ENCODE results near the gene GPA33. TPM values are rescaled to one million over a fixed set of nuclear protein-coding genes. Genes with fewer than 3 reads are reported as not detected.
A peak's percentile ranks its signal among the peaks of the same experiment; 100 is the strongest.

GPA33 gene
- total and polyA plus RNA-seq, 8 donors = 0.11 to 0.55 (median 0.27) TPM; not detected in 2

GRCh38 chr1:167066333-167067122 is 23.6 kb downstream of the GPA33 start:
- peak; percentile 69 to 95 (median 77) for DNase-seq
- intact Hi-C loops (cut with DNase I) = loop anchor here in 1 of 2 donors (10.0 kb wide), 2 partner anchors 148 to 378 kb away; no protein-coding TSS in a partner anchor
- TF ChIP-seq CTCF (IDR thresholded peaks at IDR 0.05) = peak; percentile 94 to 99
- no peaks in the 10 kb centered on the region for H3K27me3 ChIP-seq
- H3K9me3 ChIP-seq = no peaks in the 10 kb centered on the region
- H3K4me3 ChIP-seq = peak overlapping the region in 1 of 2 donors; percentile 11
- peaks cover 3 to 7% of the 10 kb centered on the region in 2 donors for H3K4me1 ChIP-seq
- H3K36me3 ChIP-seq = no peaks in the 10 kb centered on the region
- ATAC-seq = peak; percentile 99
- H3K27ac ChIP-seq = no peak overlapping the region

- DNase-seq (no peak), ATAC-seq (no peak)
- no peaks in the 10 kb centered on the region for H3K36me3 ChIP-seq
- no peak overlapping the region for H3K4me3 ChIP-seq
- H3K4me1 ChIP-seq = peaks cover 3 to 7% of the 10 kb centered on the region in 2 donors
- intact Hi-C loops (cut with DNase I) = loop anchor here in 1 of 2 donors (10.0 kb wide), 2 partner anchors 149 to 379 kb away; no protein-coding TSS in a partner anchor
- H3K9me3 ChIP-seq = no peaks in the 10 kb centered on the region
- H3K27ac ChIP-seq = no peak overlapping the region
- no peaks in the 10 kb centered on the region for H3K27me3 ChIP-seq
- TF ChIP-seq CTCF (IDR thresholded peaks at IDR 0.05) = no peak
Measured at GRCh38 chr1:167065471-167065870, 24.7 kb downstream of the GPA33 start.

- Histone ChIP-seq H3K9me3 (no peaks in the 10 kb centered on the region), H3K27ac (no peak overlapping the region), H3K36me3 (no peaks in the 10 kb centered on the region), H3K4me3 (no peak overlapping the region), H3K27me3 (no peaks in the 10 kb centered on the region), H3K4me1 (peaks cover 3 to 7% of the 10 kb centered on the region in 2 donors)
- no peak for TF ChIP-seq CTCF (IDR thresholded peaks at IDR 0.05)
- ATAC-seq (no peak), DNase-seq (no peak)
- intact Hi-C loops (cut with DNase I) = loop anchor here in 1 of 2 donors (10.0 kb wide), 2 partner anchors 150 to 380 kb away; no protein-coding TSS in a partner anchor
Measured at GRCh38 chr1:167064621-167065020, 25.6 kb downstream of the GPA33 start.

- Histone ChIP-seq H3K36me3 (no peaks in the 10 kb centered on the region), H3K4me1 (peaks cover 3 to 6% of the 10 kb centered on the region in 2 donors), H3K4me3 (no peak overlapping the region), H3K27ac (no peak overlapping the region), H3K9me3 (no peaks in the 10 kb centered on the region), H3K27me3 (no peaks in the 10 kb centered on the region)
- TF ChIP-seq CTCF (IDR thresholded peaks at IDR 0.05) = no peak
- intact Hi-C loops (cut with DNase I) = loop anchor here in 1 of 2 donors (10.0 kb wide), 2 partner anchors 154 to 384 kb away; no protein-coding TSS in a partner anchor
- ATAC-seq (no peak), DNase-seq (no peak)
Measured at GRCh38 chr1:167061073-167061464, 29.1 kb downstream of the GPA33 start.
